SK-N-DZ (cell line): ENCODE measurements around the gene TMEM132A.

Experiments used
- DNase-seq: peaks from one replicate; pipeline ENCODE4 v3.0.0-alpha.2; 2015; ENCODE audit warnings: low spot score

Gene TMEM132A

GRCh38 chr11:60921777-60922335 is 2.4 kb upstream of the TMEM132A start:
- no peak for DNase-seq

GRCh38 chr11:60922906-60923305 is 1.4 kb upstream of the TMEM132A start:
- DNase-seq: no peak

DNA sequence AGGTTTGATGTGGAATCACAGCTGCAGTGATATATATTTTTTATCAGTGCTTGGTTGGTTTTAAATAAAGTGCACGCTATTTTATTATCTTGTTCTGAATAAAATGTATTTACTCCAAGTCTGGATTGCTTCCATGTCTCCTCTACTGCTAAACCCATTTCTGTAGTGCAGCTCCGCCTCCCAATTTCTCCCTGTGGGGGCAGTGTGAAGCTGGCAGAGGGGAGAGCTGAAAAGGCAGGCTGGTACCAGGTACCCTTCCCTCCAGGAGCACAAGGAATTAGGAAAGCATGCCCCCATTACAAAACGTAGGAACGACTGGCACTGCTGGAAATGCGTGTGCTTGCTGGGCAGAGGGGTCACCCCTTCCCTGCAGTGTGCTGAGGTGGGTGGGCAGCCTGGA is 934 bp upstream of the TMEM132A start:
- no peak for DNase-seq

DNA sequence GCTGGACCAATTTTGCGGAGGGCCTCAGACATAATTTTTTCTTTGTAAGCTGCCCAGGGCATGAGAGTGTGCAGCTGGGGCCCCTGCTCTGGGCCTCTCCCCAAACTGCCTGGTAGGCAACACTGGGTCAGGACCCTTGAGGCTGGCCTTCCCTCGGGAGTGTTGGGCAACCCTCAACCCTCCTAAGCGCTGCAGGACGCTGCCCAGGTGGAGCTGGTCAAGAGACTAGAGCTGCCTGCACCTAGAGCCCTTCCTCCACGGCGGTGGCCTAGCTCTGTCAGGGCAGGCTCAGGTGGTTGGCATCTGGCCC is 505 bp upstream of the TMEM132A start:
- DNase-seq: no peak

- no peak for DNase-seq
These were observed 920 bp downstream of the TMEM132A start for GRCh38 chr11:60924906-60925853.

DNA sequence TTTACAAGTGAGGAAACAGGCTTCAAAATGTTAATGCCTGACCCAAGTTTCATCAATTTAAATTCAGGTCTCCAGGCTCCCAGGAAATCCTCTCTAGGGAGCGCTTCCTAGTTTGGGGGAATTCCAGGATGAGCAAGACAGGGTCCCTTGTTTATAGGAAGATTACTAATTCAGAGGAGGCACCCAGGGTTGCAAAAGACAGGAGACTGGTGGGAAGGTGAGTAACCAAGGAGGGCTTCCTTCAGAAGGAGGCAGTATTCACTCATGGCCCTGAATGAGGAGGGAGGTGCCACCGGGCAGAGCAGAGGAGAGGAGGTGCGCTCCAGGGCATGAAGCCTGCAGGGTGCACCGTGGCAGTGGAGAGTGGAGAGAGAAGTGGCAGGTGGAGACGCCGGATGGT is 1.6 kb downstream of the TMEM132A start:
- no peak for DNase-seq

DNA sequence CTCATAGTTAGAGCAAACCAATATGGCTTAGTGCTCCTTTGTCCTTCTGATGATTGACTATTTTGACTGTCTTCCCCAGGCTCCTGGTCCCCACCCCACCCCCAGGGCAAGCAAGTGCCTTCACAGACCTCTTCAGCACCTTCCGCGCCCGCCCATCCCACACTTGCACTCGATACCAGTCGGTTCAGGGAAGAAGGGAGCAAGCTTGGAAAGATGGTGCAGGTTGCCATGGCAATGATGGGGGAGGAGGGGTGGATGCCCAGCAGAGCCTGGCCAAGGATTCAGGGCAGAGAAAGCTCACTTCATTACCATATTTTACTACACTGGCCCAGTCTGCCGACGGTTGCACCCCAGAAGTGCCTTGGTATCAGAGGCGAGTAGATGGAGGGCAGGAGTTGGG is 2.2 kb downstream of the TMEM132A start:
- DNase-seq: no peak

DNA sequence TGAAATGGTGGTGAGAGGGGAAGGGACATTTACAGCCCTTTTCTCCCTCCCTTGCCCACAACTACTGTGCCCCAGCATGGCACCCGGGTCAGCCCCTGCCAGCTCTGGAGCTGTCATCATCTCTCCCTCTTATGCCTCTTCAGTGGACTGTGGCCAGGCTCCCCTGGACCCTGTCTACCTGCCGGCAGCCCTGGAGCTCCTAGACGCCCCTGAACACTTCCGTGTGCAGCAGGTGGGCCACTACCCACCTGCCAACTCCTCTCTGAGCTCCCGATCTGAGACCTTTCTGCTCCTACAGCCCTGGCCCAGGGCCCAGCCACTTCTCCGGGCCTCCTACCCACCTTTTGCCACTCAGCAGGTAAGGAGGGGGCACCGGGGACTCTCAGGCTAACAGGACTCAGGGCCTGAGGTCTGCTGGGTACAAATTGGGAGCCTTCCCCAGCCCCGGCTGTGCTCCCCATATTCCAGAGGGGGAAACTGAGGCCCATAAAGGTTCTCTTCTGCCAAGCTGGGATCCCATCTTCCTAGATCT is 2.9 kb downstream of the TMEM132A start:
- DNase-seq: no peak

DNA sequence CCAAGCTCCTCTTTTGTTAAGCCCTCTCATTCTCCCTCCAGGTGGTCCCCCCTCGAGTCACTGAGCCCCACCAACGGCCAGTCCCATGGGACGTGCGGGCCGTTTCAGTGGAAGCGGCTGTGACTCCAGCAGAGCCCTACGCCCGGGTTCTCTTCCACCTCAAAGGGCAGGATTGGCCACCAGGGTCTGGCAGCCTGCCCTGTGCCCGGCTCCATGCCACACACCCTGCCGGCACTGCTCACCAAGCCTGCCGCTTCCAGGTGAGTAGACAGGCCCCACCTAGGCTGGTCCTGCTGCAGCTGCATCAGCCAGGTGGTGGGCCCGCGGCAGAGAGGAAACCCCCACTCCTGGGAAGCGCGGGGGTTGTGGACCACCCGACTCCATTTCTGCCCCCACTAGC is 3.3 kb downstream of the TMEM132A start:
- DNase-seq: no peak

DNA sequence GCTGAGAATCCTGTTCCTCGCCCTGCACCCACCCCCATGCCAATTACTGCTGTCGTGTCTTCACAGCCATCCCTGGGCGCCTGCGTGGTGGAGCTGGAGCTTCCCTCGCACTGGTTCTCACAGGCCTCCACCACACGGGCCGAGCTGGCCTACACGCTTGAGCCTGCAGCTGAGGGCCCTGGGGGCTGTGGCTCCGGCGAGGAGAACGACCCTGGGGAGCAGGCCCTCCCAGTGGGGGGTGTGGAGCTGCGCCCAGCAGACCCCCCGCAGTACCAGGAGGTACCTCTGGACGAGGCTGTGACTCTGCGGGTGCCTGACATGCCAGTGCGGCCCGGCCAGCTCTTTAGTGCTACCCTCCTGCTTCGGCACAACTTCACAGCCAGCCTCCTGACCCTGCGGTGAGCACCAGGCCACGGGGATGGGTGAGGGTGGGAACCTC is 4.3 kb downstream of the TMEM132A start:
- DNase-seq: no peak

GRCh38 chr11:60929764-60930163 is 5.5 kb downstream of the TMEM132A start:
- no peak for DNase-seq

- no peak for DNase-seq
These were observed 6.1 kb downstream of the TMEM132A start for GRCh38 chr11:60930394-60930793.

DNA sequence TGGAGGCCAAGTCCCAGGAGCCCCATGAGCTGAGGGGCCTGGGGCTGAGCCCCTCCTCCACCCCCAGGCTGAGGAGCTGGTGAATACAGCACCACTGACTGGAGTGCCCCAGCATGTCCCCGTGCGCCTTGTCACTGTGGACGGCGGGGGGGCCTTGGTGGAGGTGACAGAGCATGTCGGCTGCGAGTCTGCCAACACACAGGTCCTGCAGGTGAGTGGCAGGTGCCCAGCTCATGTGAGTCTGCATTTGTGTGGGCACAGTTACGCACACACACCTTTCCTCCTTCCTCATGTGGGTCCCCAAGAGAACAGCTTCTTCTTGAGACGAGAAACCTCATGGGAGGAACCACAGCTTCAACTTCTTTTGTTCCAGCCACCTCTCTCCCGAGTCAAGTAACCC is 7.7 kb downstream of the TMEM132A start:
- DNase-seq: no peak

DNA sequence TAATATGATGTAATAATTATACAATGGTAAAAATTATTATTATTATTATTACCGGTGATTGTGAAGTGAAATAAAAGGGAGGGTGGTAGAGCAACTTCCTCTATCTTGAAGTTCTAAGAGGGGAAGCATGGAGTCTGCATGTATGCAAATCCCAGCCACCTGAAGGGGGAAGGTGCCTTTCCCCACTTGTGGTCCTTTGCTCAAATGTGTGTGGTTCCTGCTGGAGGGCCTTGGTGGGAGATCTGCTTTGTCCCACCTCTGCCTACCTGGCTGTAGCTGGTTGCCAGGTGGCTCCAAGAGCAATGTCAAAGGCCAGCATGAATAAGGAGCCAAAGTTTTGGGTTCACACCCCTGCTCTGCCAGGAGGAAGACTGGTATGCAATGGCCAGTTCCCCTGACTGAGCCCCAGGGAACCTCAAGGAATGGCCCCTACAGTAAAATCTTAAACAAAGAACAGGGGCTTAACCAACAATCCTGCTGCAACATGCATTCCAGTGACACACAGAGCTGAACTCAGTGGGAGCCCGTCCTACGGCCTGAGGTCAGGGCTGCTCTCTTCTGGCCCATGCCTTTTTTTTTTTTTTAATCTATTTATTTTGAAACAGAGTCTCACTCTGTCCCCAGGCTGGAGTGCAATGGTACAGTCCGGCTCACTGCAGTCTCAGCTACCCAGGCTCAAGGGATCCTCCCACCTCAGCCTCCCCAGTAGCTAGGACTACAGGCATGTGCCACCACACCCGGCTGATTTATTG is 8.5 kb downstream of the TMEM132A start:
- DNase-seq: no peak

- no peak for DNase-seq
These were observed 9.3 kb downstream of the TMEM132A start for GRCh38 chr11:60933416-60934123.

DNA sequence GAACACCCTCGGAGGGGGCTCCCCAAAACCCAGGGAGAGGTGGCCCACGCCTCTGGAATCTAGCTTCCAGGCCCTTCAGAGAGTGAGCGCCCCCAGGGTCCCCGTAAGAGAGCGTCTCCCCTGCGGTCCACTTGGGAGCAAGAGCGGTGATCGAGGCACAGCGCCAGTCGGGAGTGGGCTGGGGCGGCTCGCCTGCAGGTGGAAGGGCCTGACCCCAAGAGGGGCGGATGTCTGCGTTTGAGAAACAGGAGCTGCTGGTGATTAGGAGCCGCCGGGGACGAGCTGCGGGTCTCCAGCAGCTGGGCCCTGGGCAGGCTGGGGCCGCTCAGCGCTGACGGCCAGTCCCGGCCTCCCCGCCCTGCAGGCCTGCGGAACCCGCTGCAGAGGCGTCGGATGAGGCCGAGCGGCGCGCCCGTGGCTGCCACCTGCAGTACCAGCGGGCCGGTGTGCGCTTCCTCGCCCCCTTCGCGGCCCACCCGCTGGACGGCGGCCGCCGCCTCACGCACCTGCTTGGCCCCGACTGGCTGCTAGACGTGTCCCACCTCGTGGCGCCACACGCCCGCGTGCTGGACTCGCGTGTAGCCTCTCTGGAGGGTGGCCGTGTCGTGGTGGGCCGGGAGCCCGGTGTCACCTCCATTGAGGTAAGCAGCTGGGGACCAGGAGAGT is 10.0 kb downstream of the TMEM132A start:
- DNase-seq: no peak

DNA sequence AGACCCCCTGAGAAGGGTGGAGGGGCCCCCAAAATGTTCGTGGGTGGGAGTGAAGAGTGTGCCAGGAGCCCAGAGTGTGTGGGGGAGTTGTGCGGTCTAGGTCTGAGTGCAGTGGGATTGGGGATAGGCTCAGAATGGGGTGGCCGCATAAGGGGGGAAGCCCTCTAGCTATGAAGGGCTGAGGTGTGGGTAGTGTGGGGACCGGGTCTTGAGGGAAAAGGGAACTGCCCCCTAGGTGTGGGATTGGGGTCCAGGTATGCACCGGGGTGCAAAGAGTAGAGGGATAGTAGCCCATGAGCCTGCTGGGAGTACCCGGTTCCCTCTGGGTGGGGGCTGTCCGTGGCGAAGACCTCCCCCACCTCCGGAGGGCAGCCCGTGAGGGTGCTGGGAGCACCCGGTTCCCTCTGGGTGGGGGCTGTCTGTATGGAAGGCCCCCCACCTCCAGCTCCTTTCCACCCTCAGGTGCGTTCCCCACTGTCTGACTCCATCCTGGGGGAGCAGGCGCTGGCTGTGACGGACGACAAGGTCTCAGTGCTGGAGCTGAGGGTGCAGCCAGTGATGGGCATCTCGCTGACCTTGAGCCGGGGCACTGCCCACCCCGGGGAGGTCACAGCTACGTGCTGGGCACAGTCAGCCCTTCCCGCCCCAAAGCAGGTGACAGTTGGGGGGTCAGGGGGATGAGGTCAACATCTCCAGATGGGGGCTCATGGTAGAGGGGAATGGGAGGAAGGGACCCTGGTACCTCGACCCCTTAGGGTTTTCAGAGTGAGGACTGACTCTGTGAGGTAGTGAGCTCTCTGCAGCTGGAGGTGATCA is 10.7 kb downstream of the TMEM132A start:
- no peak for DNase-seq

DNA sequence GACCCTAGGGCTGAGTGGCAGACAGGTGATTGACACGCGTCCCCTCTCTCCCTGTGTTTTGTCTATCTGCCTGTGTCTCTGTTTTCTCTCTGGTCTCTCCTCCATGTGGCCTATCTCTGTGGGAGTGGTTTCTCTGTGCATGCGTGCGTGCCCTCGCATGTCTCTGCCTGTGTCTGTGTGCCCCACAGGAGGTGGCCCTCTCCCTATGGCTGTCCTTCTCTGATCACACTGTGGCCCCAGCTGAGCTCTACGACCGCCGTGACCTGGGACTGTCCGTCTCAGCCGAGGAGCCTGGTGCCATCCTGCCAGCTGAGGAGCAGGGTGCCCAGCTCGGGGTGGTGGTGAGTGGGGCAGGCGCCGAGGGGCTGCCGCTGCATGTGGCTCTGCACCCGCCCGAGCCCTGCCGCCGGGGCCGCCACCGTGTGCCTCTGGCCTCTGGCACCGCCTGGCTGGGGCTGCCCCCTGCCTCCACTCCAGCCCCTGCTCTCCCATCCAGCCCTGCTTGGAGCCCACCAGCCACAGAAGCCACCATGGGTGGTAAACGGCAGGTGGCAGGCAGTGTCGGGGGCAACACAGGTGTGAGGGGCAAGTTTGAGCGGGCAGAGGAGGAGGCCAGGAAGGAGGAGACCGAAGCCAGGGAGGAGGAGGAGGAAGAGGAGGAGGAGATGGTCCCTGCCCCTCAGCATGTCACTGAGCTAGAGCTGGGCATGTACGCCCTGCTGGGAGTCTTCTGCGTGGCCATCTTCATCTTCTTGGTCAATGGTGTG is 11.6 kb downstream of the TMEM132A start:
- no peak for DNase-seq

DNA sequence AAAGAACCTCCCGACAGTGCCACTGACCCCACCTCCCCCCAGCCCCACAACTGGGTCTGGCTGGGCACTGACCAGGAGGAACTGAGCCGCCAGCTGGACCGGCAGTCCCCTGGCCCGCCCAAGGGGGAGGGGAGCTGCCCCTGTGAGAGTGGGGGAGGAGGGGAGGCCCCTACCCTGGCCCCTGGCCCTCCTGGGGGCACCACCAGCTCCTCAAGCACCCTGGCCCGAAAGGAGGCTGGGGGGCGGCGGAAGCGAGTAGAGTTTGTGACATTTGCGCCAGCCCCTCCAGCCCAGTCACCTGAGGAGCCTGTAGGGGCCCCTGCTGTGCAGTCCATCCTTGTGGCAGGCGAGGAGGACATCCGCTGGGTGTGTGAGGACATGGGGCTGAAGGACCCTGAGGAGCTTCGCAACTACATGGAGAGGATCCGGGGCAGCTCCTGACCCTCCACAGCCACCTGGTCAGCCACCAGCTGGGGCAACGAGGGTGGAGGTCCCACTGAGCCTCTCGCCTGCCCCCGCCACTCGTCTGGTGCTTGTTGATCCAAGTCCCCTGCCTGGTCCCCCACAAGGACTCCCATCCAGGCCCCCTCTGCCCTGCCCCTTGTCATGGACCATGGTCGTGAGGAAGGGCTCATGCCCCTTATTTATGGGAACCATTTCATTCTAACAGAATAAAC is 12.3 kb downstream of the TMEM132A start:
- no peak for DNase-seq
